Stimulated activated CD4-positive, alpha-beta T cell treated with anti-CD3 and anti-CD28 coated beads, Interleukin-2, amount 100 ng/mL, for 48 hours (primary cell): ENCODE measurements around the gene PRDM15.

ENCODE experiments used
- DNase-seq, 2 donors: peaks; one replicate each; pipeline ENCODE4 v3.0.0-alpha.2; 2020

PRDM15 gene, protein sequence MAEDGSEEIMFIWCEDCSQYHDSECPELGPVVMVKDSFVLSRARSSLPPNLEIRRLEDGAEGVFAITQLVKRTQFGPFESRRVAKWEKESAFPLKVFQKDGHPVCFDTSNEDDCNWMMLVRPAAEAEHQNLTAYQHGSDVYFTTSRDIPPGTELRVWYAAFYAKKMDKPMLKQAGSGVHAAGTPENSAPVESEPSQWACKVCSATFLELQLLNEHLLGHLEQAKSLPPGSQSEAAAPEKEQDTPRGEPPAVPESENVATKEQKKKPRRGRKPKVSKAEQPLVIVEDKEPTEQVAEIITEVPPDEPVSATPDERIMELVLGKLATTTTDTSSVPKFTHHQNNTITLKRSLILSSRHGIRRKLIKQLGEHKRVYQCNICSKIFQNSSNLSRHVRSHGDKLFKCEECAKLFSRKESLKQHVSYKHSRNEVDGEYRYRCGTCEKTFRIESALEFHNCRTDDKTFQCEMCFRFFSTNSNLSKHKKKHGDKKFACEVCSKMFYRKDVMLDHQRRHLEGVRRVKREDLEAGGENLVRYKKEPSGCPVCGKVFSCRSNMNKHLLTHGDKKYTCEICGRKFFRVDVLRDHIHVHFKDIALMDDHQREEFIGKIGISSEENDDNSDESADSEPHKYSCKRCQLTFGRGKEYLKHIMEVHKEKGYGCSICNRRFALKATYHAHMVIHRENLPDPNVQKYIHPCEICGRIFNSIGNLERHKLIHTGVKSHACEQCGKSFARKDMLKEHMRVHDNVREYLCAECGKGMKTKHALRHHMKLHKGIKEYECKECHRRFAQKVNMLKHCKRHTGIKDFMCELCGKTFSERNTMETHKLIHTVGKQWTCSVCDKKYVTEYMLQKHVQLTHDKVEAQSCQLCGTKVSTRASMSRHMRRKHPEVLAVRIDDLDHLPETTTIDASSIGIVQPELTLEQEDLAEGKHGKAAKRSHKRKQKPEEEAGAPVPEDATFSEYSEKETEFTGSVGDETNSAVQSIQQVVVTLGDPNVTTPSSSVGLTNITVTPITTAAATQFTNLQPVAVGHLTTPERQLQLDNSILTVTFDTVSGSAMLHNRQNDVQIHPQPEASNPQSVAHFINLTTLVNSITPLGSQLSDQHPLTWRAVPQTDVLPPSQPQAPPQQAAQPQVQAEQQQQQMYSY

DNA sequence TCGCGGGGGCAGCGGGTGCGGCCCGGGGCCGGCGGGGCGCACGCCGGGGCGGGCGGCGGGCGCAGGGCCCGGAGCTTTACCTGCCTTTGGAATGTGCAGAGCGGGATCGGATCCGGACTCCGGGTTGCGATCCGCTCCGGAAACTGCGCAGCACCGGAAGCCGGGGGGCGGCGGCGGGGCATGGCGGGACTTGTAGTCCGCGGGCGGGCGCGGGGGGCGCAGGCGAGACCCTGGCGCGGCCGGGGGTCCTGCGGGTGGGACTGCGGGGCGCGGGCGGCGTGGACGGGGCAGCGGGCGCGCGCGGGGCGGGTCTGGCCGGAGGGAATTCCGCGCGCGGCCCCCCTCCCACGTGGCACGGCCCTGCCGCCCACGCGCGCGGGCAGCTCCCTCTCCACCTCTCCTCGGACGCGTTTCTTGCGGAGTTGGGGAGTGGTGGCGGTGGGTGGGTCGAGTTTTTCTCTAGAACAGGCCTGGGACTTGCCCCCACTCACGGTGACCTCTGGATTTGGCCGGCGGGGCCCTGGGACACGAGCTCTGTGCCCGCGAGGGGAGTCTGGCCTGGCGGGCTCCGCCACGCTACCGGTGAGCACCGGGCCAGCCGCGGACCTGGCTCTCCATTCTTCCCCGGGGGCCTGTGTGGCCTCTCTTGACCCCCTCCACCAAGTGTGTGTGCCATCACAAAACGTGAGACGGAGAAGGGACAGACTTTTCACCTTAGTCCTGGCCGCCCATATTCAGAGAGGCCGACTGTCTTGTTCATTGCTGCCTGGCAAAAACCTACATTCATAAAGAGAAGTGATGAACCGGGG lies at the start of gene PRDM15:
Gene PRDM15, minus strand, starts transcription at position 155 of the 809 bp plus-strand sequence. CDS start 18,981 bp downstream, outside the sequence.
- peak; percentile 79 to 82 for DNase-seq

DNA sequence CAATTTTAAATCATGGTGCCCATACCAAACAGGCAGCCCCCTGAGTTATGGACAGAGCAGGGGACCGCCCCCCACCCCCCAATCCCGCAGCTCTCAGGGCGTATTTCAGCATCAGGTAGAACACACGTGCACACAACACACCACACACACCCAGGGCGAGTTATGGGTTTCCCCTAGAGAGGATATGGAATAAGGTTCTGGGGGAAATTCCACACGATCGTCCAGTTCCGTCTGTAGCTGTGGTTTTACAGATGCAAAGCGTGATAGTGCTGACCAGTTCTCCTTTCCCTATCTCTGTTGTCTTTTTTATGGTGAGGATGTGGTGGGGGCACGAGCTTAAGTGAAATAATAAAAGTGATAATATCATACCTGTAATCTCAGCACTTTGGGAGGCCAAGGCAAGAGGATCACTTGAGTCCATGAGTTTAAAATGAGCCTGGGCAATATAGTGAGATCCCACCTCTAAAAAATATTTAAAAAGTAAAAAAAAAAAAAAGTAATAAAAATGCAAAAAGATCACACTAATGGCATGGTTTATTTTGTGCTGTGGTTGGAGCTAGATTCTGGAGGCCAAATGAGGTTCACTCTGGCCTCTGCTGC lies 49.6 kb upstream of the PRDM15 start:
- no peak for DNase-seq

DNA sequence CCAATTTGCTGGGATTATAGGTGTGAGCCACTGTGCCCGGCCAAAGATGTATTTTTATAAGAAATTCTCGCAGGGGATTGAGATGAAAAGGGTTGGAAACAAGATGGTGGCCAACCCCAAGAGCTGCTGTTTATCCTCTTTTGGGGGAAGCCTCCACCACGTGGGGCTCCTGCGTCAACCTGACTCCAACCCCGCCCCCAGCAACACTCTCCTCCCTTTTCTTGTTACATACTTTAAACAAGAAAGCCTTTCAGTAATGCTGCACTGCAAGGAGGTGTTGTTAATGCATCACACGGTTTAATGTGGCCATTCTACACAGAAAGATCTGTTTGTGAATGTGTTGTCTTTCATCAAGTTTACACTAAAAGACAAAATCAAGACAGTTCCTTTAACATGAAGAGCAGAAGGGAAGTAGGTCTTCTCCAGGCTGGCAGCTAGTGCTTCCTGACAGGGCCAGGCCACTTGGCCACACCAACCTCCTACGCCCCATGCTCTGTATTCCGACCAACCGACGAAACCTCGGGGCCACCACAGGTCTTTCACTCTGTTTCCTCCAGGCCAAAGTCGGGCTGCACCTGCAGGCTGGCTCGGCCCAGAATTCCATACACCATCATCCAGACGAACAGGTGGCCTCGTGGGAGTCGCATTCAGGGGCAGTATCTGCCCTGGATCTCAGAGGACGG lies 48.7 kb upstream of the PRDM15 start:
- no peak for DNase-seq

DNA sequence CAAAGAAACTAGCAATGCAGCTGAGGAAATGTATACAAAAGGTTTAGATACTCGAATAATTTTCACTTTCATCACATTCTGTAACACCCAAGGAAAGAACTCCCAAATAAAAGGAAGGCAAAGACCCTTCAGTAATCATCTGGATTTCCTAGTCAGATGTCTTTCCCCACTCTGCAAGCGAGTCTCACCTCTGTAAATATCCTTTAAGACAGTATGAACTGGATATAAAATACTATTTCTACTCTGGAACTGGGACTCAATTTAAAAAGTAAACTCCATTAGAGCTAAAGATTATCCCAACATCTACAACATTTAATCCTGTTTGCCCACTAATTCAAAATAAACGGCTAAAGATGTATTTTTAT lies 47.6 kb upstream of the PRDM15 start:
- no peak for DNase-seq

DNA sequence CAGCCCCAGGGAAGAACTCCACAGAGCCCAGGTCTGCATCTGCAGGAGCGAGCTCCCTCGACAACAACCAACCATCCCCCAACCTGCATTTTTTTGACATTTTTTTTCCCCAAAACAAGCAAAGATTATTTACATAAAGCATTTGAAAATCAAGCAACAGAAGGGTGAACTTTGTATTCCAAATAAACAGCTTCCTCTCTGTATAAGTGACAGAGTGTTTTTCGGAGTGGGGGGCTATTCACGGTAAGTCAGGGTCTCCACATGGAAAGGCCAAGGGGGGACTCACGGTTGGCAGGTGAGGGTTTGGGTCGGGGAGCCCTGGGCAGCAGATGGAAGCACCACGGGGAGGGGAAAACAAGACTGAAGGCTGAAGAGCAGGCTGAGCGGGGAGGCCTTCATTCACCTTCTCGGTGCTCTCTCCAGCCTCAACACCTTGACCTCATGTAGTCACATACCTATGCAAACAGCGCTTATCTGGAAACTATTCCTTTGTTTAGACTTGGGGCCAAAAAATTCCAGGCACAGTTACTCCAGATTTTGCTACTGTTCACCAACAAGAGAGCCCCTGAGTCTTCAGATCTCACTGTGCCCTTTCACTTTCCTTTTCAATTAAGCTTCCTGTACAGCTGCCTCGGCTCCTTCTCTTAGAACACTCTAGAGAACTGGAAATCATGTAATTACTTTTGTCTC lies 47.1 kb upstream of the PRDM15 start:
- DNase-seq: peak; percentile 8 to 21

DNA sequence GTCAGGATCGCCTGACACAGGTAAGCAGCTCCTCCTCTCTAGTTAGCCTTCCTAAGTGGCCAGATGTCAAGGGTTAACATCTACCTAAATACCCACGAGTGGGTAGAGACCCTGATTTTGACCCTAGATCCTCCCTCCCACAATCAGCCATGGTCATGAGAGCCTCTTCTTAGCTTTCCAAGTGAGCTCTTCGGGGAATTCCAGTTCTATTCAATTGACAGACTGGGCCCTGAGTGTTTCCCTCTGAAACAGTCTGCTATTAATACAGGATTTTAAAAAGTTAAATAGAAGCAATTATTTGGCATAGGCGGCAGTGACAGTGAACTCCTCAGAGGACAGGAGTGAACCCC lies 46.6 kb upstream of the PRDM15 start:
- DNase-seq: no peak

DNA sequence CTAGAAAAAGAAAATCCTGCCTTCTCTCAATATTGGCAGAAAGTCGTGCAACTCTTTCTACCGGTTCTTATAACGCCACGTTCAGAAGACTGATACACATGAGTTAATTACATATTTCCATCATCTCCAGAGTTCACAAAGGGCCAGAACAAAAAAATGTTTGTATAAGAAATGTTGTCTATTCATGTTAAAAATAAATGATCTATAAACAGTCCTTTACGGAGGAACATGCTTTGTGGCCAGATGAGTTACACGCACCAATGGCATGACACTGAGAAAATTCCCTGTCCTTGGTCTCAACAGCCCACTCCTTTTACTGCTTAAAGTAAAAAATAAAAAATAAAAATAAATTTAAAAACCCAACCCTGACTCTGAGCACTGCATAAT lies 45.2 kb upstream of the PRDM15 start:
- no peak for DNase-seq

DNA sequence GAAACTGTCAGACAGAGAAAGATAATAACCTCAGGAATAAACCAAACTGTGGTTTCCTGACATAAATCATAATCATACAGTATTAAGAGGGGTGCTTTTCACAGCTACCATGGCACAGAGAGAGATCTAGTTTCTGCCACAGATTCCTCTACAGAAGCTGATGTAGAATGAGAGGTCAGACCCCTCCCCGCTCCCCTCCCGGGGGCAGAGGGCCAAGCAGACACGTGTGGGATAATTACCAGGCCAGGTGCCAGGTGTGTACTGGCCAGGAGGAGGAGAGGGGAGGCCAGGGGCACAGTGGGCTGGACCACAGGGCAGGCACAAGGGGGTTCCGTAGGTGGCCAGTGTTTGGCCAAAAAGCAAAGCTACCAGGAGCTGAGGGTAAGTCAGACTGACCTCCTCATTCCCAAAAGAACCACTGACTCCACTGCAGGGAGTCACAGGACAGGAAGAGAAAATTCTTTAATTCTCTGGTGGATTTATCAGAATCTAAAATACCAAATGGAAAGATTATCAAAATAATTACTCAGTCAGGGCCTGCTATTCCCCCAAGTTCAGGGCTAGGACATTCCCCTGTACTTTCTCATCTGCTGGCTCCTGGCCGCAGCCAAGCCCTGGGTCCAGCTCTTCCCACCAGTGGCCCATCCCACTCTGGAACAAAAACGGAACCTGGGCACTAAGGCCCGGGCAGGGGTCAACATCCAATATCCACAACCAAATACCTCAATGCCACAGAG lies 44.7 kb upstream of the PRDM15 start:
- no peak for DNase-seq

DNA sequence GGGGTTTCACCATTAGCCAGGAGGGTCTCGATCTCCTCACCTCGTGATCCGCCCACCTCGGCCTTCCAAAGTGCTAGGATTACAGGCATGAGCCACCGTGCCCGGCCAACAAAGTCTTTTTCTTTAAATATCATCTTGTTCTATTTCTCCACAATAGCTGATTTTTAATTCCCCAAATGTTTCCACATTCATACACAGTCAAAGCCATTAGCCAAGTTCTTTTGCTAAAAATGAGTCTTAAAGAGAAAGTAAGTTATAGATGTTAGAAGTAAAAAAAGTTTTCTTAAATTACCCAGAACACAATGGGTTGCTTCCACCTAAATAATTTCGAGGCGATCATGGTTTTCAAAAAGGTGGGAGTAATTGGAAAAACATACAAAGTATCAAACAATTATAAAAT lies 44.0 kb upstream of the PRDM15 start:
- DNase-seq: no peak

DNA sequence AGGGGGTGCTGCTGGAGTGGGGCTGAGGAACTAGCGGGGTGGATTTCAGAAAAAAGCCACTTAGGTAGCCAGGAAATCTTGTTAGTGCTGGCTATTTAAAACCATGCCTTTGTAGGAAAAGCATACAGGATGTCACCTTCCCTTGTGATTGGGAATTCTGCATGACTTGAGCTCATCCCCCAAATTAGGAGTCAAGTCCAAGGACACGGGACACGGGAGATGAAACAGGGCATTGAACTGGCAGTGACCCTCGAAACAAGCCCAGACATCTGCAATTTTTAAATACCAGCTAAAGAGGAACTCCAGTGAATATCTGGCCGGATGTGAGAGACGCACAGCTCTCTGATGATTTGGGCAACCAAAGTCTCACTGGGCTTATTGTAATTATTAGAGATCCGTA lies 41.9 kb upstream of the PRDM15 start:
- no peak for DNase-seq

DNA sequence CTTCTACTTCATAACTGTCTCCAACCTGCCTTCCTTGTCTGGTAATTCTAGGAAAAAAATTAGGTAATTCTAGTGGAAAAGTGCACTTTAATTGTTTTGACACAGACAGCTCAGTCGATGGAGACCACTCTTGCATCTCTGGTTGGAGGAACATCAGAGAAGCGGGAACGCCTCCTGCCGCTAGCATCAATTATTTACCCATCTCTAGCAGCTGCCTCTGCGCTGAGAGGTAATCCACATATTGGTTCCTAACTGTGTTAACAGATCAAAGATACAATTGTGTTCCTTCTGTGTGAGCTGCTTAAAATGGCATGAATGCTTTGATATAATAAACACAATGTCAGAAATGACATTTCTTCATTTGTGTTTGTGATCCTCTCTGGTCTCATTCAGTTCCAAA lies 41.3 kb upstream of the PRDM15 start:
- DNase-seq: no peak

DNA sequence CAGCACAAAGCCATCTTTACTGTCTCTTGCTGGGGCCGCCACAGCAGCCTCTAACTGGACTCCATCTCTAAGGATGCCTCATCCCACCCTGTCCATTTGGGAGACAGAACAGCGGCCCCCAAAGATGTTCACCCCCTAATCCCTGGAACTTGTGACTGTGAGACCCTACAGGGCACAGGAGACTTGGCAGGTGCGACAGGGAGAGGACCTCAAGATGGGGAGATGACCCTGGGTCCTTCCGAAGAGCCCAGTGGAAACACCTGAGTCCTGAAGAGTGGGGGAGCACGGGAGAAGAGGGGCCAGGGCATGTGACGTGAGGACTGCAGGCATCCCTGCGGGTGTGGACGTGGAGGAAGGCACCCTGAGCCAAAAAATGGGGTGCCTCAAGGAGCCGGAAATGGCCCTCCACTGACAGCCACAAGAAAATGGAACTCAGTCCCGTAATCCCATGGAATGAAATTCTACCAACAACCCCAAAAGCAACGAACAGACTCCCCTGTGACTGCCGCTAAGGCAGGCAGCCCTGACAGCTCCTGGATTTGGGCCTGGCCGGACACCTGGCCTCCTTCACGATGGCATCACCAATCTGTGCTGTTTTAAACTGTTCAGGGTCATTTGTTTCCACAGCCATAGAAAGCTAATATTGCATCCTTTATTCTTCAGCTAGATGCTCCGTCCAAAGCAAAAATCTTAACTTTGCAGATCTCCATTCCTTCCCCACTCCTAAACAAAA lies 40.7 kb upstream of the PRDM15 start:
- no peak for DNase-seq

DNA sequence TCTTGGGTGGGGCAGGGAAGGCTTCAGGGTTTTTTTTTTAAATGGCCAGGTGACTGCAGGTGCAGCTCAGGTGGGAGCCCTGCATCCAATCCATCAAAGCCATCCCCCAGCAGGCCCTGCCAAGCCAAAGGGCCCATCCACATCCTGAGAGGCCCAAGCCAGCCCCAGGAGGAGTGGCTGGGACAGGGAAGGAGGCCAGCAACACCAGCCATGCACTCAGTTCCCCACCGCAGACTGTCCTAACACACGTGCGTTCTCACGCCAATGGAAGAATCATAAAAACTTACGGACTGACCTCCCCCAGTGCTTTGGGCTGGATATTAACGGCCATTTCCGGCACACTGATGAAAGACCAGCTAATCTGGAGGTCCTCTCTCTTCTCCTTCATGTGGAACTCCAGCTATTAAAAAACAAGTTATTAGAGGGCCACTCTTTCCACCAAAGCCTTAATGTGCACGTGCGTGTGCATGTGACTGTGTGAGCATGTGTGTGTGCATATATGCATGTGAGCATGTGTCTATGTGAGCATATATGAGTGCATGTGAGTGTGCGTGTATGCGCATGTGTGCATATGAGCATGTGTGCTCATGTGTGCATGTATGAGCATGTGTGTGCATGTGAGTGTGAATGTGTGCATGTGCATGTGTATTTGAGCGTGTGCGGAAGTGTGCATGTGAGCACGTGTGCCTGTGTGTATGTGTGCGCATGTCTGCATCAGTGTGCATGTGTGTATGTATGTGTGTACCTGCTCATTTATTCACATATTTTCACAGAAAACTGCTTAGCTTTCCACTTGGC lies 39.6 kb upstream of the PRDM15 start:
- no peak for DNase-seq

DNA sequence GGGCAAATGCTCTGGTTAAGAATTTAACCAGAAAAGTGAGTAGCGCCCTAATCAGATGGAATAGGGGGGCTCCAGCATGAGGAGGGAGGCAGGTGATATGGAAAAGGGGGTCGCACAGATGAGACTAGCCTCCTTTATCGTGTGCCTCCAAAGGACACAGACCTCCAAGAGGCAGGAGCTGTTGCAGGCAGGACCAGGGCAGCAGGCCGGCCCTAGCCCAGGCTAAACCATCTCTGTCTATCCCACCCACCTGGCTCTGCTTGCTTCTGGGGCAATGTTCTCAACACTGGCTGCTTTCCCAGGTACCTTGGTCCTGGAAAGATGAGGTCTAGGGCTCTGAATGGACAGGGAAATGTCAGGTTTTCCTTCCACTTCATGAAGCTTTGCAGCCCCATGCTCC lies 38.4 kb upstream of the PRDM15 start:
- DNase-seq: no peak

DNA sequence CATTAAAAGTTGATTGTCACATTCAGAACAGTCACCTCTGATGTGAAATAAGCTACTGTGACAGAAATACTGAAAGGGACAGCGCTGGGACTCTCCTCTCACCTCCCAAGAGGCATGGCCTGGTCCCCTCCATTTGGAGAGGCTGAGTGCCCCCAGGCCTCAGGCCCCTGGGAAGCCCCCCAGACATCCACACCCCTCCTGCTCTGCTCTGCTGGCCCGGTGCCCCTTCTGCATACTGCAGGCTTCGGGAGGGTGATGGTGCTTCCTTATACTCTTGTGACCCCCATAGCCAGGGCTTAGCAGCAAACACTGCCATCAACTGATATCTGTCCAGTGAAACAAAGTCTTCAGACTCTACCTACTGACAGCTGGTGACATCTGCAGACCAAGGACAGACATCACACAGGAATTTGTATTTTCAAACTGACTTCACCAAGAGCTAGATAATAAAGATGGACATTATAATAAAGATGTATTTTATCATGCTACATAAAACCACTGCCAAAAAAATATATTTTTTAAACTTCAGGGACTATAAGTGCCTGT lies 37.8 kb upstream of the PRDM15 start:
- DNase-seq: no peak

DNA sequence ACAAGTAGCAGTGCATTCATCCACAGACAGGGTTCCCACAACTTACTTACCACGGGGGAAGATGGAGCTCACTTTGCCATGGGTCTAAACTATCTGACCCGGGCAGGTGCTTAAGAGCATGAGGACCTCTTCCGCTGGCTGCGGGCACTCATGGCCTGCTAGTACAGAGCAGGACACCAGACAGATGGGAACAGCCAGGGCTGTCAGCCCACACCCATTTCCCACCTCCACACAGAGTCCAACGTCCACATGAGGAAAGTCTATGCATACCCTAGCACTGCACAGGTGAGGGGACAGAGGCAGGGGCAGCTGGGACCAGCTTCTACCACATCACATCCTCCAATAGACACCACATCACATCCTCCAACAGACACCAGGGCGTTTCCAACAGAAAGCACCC lies 35.8 kb upstream of the PRDM15 start:
- DNase-seq: no peak

DNA sequence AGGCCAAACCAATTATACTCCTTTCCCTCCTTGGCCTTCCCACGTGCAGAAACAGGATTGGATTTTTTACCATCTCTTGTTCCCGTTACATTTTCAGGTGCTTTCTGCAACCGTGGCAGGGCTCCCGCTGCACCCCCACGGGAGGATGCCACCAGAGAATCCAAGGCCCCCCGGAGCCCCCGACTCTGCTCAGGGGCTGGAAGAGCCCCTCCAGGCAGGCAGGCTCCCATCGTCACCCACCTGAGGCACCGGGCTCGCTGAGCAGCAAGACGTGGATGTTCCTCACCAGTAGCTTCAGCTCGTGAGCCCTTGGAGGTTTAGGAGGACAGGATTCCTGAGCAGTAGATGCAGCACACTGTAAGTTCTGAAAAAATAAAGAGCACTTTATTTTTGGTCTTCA lies 35.2 kb upstream of the PRDM15 start:
- DNase-seq: no peak

DNA sequence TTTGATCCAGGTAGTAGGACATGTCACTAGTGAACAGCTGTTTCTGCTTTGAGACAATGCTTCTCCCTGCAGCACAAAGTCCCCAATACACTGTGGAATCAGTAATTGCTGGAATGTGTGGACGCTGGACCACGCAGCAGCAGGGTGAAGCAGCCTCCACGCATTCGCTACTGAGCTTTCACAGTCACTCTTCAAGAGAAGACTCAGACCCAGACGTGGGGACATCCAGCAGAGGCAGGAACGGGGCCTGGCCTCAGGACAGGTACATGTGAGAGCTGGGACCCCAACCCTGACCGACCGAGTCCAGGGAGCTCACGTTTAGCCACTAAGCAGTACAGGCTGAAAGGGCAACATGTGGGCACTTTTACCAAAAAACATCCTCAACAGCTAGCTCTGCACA lies 34.1 kb upstream of the PRDM15 start:
- no peak for DNase-seq

DNA sequence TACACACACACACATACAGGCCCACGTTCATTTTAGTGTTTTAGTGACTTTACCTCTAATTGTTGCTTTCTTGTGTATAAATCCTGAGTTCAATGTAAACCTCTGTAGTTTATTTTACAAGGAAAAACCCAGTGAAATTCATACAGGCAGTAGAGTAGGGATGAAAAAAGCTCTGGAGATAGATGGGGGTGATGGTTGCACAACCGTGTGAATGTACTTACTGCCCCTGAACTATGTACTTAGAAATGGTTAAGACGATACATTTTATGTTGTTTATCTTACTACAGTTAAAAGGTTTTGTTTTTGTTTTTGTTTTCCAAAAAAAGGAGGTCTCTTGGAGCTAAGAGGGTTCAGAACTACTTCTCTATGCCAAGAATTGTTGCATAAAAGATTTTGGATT lies 29.7 kb upstream of the PRDM15 start:
- DNase-seq: no peak
